Small intestine (tissue), 16 donors: Measurements from ENCODE around the gene ZFP14. TPM values are rescaled to one million over a fixed set of nuclear protein-coding genes. Genes with fewer than 3 reads are reported as not detected.
A peak's percentile ranks its signal among the peaks of the same experiment; 100 is the strongest.

ENCODE experiments used
- DNase-seq, 2 donors: peaks; one replicate each; pipeline versions ENCODE4 v3.0.0 to v3.0.0-alpha.2; 2013
- FAIRE-seq: peaks from 2 replicates; lab custom pipeline; 2012; peaks lifted over from hg19 to GRCh38; lab: Jason Lieb, UNC
- H3K27ac ChIP-seq, 3 donors: one replicate each; pipeline ENCODE4 v1.5.1; 2013; ENCODE audit warnings: low read length in 2 of 3, mild to moderate bottlenecking in 2 of 3, control low read depth in 1 of 3, inconsistent platforms in 1 of 3, low read depth in 1 of 3, moderate library complexity in 1 of 3
- H3K27me3 ChIP-seq, 3 donors: one replicate each; pipeline ENCODE4 v1.6.1; 2013; ENCODE audit warnings: low read length in 3 of 3, inconsistent platforms in 1 of 3; ENCODE audit not compliant: control insufficient read depth in 3 of 3, insufficient read depth in 3 of 3
- H3K36me3 ChIP-seq, 3 donors: one replicate each; pipeline ENCODE4 v1.6.1; 2013; ENCODE audit warnings: low read length in 3 of 3, inconsistent platforms in 1 of 3, low read depth in 1 of 3, mild to moderate bottlenecking in 1 of 3, moderate library complexity in 1 of 3; ENCODE audit not compliant: control insufficient read depth in 3 of 3, insufficient read depth in 2 of 3
- H3K4me1 ChIP-seq, 3 donors: one replicate each; pipeline ENCODE4 v1.6.1; 2013; ENCODE audit warnings: low read length in 2 of 3, inconsistent platforms in 1 of 3, low read depth in 1 of 3, mild to moderate bottlenecking in 1 of 3, moderate library complexity in 1 of 3; ENCODE audit not compliant: control insufficient read depth in 3 of 3, insufficient read depth in 2 of 3
- H3K4me3 ChIP-seq, 3 donors: one replicate each; pipeline ENCODE4 v1.5.1; 2013; ENCODE audit warnings: low read length in 3 of 3, control low read depth in 1 of 3, inconsistent platforms in 1 of 3, low read depth in 1 of 3, mild to moderate bottlenecking in 1 of 3, moderate library complexity in 1 of 3
- H3K9me3 ChIP-seq, 2 donors: one replicate each; pipeline ENCODE4 v1.6.1; 2013; ENCODE audit warnings: low read depth in 1 of 2, low read length in 1 of 2; ENCODE audit not compliant: control insufficient read depth in 2 of 2, insufficient read depth in 1 of 2
- WGBS, 3 donors: extraction: QIAGEN DNeasy Blood & Tissue Kit; methylation state at CpG; one replicate each; pipeline ENCODE4 v1.1.7; 2013; 5-methylcytosine and 5-hydroxymethylcytosine counted together
- long read RNA-seq, 10 donors: transcript quantifications; one replicate each; lab custom pipeline, GENCODE V29; 2026
- polyA plus RNA-seq, 4 donors: library from polyadenylated mRNA; stranded (reverse) in 3 of 4; unstranded in 1 of 4; fragments of 200-250 nt in 3 of 4; fragments of 120-200 nt in 1 of 4; gene quantifications; one replicate each; pipeline versions ENCODE4 v1.2.1 to v1.2.3, GENCODE V29; 2013
- donor health status: healthy with polysubstance abuse.
- donor health status: control.
- donor health status: control.
- donor health status: Bipolar disorder and iron deficiency.
- donor health status: healthy.

ZFP14 gene
- polyA plus RNA-seq, result 1 to 10 TPM; 1.1 to 8.5 (median 1.6) TPM
- long read RNA-seq, donor 1, full-length matches to known transcripts, result 2 of 2 reads
- long read RNA-seq, donor 1, partial matches to known transcripts, result 0 of 2 reads
- long read RNA-seq, donor 1, other reads (novel, unspliced or antisense), result 0 of 2 reads
- long read RNA-seq, donor 2, partial matches to known transcripts, result 0 of 1 reads
- long read RNA-seq, donor 2, other reads (novel, unspliced or antisense), result 0 of 1 reads
- long read RNA-seq, donor 3, full-length matches to known transcripts, result 1 of 1 reads
- long read RNA-seq, donor 3, partial matches to known transcripts, result 0 of 1 reads
- long read RNA-seq, donor 3, other reads (novel, unspliced or antisense), result 0 of 1 reads
- long read RNA-seq, donor 4, result 0 reads
- long read RNA-seq, donor 5, result 0 reads
- long read RNA-seq, donor 6, full-length matches to known transcripts, result 2 of 2 reads
- long read RNA-seq, donor 6, partial matches to known transcripts, result 0 of 2 reads
- long read RNA-seq, donor 6, other reads (novel, unspliced or antisense), result 0 of 2 reads
- long read RNA-seq, donor 7, full-length matches to known transcripts, result 1 of 1 reads
- long read RNA-seq, donor 7, partial matches to known transcripts, result 0 of 1 reads
- long read RNA-seq, donor 7, other reads (novel, unspliced or antisense), result 0 of 1 reads
- long read RNA-seq, donor 8, result 0 reads
- long read RNA-seq, donor 9, full-length matches to known transcripts, result 3 of 3 reads
- long read RNA-seq, donor 9, partial matches to known transcripts, result 0 of 3 reads
- long read RNA-seq, donor 9, other reads (novel, unspliced or antisense), result 0 of 3 reads
- long read RNA-seq, donor 10, full-length matches to known transcripts, result 2 of 2 reads
- long read RNA-seq, donor 10, partial matches to known transcripts, result 0 of 2 reads
- long read RNA-seq, donor 10, other reads (novel, unspliced or antisense), result 0 of 2 reads

DNA sequence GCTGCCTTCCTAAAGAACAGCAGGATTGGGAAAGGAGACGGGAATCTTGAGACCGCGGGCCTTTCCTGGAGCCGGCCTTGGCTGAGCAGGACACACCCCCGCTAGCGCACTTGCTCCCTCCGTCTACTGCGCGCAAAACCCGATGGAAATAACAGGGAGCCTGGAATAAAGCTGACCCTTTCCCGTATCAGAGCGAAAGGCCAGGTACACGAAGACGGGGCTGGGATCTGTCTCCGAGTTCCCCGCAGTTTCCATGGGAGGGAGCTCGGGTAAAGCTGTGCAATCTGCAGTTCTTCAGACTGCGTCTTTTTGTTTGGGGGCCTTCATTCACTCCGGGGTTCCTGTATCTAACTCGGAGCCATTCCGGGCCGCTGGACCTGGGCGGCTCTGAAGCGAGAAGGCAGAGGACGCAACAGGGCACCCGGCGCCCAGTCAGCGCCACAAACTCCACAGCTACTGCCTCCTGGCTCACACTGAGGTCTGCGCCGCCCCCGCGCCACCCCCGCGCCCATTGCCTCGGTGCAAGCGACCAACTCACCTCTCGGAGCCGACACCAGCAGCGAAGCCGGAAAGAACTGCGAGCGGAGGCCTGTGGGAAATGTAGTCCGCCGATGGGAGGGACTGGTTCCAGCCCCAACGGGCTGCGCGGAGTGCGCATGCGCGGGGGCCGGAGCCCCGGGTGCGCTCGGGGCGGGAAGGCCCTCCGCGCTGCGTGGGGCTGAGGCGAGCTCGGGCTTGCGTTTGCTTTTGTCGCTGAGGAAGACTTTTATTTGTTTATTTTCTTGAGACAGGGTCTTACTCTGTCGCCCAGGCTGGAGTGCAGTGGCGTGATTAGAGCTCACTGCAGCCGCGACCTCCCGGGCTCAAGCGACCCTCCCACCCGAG is at the start of gene ZFP14:
ZFP14 (minus strand) TSS at position 577 of the 885 bp plus-strand sequence. CDS start 11,309 bp downstream, outside the sequence.
- FAIRE-seq (no peak), DNase-seq (peak; percentile 95 to 98)
- H3K36me3 ChIP-seq, result no peaks in the 10 kb centered on the region
- no peaks in the 10 kb centered on the region for H3K27me3 ChIP-seq
- H3K9me3 ChIP-seq, result peaks cover 0 to 6% of the 10 kb centered on the region in 2 donors
- WGBS, 3 donors, result 2 to 3% (median 3%) methylated on average over 69 of the region's 69 CpGs
- peaks cover 0 to 6% (median 0%) of the 10 kb centered on the region in 3 donors for H3K4me1 ChIP-seq
- peak within 1 kb of the TSS; percentile 79 to 91 (median 86) for H3K27ac ChIP-seq
- peak within 1 kb of the TSS; percentile 66 to 78 (median 78) for H3K4me3 ChIP-seq

DNA sequence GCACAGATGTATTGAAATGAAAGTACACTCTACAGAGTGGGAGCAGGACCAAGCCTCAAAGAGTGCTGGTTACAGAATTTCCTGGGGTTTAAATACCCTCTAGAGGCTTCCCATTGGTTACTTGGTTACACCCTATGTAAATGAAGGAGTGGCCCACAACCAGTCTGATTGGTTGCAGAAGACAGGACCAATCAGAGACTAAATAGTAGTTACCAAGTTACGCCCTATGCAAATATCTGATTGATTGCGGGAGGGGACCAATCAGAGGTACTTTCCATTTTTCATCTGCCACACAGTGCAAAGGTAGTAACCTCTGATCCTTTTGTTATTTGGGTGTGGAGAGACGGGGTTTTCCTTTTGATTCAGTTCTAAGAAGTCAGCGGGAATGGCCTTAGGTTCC is 44.9 kb upstream of the ZFP14 start:
- Histone ChIP-seq H3K27me3 (peaks cover 0 to 5% (median 4%) of the 10 kb centered on the region in 3 donors), H3K4me1 (no peaks in the 10 kb centered on the region), H3K4me3 (no peak overlapping the region), H3K36me3 (no peaks in the 10 kb centered on the region), H3K9me3 (peaks cover 0 to 2% of the 10 kb centered on the region in 2 donors), H3K27ac (no peak overlapping the region)
- FAIRE-seq, result no peak
- 74 to 87% (median 86%) methylated on average over 4 of the region's 4 CpGs for WGBS, 3 donors
- DNase-seq, result no peak

DNA sequence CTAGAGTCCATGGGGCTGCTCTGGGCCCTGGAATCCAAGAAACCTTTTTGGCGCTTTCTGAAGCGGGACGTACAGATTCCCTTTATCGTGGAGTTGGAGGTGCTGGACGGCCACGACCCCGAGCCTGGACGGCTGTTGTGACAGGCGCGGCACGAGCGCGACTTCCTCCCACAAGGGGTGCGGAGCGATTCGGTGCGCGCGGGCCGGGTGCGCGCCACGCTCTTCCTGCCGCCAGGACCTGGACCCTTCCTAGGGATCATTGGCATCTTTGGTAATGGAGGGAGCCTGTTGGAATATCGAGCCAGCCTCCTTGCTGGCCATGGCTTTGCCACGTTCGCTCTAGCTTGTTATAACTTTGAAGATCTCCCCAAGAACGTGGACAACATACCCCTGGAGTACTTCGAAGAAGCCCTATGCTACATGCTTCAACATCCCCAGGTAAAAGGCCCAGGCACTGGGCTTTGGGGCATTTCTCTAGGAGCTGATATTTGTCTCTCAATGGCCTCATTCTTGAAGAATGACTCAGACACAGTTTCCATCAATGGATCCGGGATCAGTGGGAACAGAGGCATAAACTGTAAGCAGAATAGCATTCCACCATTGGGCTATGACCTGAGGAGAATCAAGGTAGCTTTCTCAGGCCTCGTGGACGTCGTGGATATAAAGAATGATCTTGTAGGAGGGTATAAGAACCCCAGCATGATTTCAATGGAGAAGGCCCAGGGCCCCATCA is 42.9 kb upstream of the ZFP14 start:
- Histone ChIP-seq H3K4me3 (peak overlapping the region in 2 of 3 donors; percentile 5 to 40), H3K4me1 (no peaks in the 10 kb centered on the region), H3K36me3 (no peaks in the 10 kb centered on the region), H3K27me3 (peaks cover 0 to 5% (median 4%) of the 10 kb centered on the region in 3 donors), H3K27ac (no peak overlapping the region), H3K9me3 (no peaks in the 10 kb centered on the region)
- WGBS, 3 donors, result 23 to 47% (median 46%) methylated on average over 33 of the region's 33 CpGs
- DNase-seq (no peak), FAIRE-seq (no peak)

DNA sequence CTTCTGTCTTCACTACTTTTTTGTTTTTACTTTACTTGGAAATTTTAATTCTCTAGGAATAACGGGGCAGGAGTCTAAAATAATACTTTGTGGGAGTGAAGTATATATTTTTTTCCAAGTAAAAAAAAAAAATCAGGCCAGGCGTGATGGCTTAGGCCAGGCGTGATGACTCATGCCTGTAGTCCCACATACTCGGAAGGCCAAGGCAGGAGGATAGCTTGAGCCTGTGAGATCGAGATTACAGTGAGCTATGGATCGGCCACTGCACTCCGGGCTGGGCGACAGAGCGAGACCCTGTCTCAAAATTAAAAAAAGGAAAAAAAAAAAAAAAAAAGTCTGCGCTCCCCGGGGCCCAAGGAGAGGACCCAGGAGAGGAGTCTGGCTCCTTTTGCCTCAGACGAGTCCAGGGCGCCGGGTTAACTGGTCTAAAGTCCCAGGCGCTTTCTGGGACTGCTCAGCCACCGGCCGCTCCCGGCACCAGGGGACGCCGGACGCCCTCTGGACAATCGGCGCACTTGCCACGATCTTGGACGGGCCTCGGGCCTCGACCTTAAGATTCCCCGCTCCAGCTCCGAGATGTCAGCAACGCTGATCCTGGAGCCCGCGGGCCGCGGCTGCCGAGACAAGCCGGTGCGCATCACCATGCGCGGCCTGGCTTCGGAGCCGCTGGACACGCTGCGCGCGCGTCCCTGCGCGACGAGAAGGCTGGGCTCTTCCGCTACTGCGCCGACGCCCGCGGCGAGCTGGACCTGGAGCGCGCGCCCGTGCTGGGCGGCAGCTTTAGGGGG is 42.2 kb upstream of the ZFP14 start:
- FAIRE-seq, result no peak
- no peaks in the 10 kb centered on the region for H3K36me3 ChIP-seq
- H3K27ac ChIP-seq, result no peak overlapping the region
- H3K4me3 ChIP-seq, result peak overlapping the region in 2 of 3 donors; percentile 5 to 40
- peak in 1 of 2 donors; percentile 54 for DNase-seq
- H3K9me3 ChIP-seq, result no peaks in the 10 kb centered on the region
- 12 to 31% (median 31%) methylated on average over 60 to 61 of the region's 61 CpGs for WGBS, 3 donors
- peaks cover 0 to 5% (median 4%) of the 10 kb centered on the region in 3 donors for H3K27me3 ChIP-seq
- no peaks in the 10 kb centered on the region for H3K4me1 ChIP-seq

DNA sequence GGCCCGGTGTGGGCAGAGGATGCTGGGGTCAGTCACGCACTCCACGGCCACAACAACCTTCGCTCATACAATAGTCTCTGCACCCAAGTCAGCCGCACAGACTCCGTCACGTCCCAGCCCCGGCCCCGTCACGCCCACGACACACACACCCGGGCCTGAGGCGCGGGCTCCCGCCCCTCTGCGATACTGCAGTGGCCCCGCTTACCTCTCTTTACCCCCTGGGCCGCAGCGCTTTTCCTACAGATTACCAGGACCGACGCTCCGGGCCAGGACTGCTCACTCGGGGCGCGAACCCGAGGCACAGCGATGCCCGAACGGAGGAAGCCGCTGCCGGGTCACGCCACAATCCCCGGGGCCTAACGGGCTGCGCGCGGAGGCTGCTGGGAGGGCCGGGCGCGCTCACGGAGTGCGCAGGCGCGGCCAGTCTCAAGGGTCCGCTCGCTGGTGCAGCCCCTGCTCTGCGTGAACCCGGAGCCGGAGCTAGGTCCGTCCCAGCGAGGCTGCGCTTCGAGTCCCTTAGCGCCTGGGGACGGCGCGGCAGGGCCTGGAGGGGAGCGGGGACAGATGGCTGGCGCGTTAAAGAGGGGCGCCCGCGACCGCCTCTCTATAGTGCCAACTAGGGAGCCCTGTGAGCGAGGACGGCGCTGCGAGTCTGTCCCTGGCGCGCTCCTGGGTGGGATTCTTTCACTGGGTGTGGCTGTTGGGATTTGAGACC is 39.4 kb upstream of the ZFP14 start, which contains the start of gene ZFP82:
ZFP82 (minus strand) TSS at position 358 of the 715 bp plus-strand sequence. CDS start 8,855 bp downstream, outside the sequence.
- peak; percentile 37 to 92 for DNase-seq
- H3K4me1 ChIP-seq, result no peaks in the 10 kb centered on the region
- peaks cover 0 to 14% of the 10 kb centered on the region in 2 donors for H3K9me3 ChIP-seq
- peak within 1 kb of the TSS; percentile 64 to 93 (median 76) for H3K4me3 ChIP-seq
- H3K27ac ChIP-seq, result peak within 1 kb of the TSS; percentile 69 to 90 (median 87)
- 1 to 7% (median 3%) methylated on average over 67 to 70 of the region's 70 CpGs for WGBS, 3 donors
- peaks cover 0 to 5% (median 4%) of the 10 kb centered on the region in 3 donors for H3K27me3 ChIP-seq
- no peak for FAIRE-seq
- H3K36me3 ChIP-seq, result no peaks in the 10 kb centered on the region

DNA sequence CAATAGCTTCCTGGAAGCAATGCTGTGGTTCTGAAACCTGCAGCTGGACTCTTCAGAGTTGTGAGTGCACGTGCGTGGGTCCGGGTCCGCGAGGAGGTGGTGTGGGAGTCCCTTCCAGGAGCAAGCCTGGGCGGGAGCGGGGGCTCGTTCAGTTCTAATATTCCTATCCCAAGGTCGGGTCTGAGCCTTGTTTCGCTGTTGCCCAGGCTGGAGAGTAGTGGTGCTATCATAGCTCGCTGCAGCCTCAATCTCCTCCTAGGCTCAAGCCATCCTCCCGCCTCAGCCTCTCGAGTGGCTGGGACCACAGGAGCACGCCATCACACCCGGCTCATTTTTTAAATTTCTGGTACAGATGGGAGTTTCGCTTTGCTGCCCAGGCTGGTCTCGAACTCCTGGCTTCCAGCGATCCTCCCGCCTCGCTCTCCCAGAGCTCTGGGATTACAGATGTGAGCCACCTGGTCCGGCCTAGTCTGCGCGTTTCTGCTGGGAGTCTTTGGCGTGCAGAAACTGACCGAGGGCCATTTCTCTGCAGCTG is 38.8 kb upstream of the ZFP14 start:
- DNase-seq (peak in 1 of 2 donors; percentile 1), FAIRE-seq (no peak)

More for the DNA sequence above, 38.8 kb upstream of the ZFP14 start:
- H3K4me1 ChIP-seq, result no peaks in the 10 kb centered on the region
- H3K27ac ChIP-seq, result peak overlapping the region in 2 of 3 donors; percentile 87 to 90
- H3K9me3 ChIP-seq, result peaks cover 0 to 18% of the 10 kb centered on the region in 2 donors
- 17 to 42% (median 40%) methylated on average over 25 of the region's 25 CpGs for WGBS, 3 donors
- H3K4me3 ChIP-seq, result peak overlapping the region; percentile 64 to 93 (median 76)
- peaks cover 0 to 3% (median 0%) of the 10 kb centered on the region in 3 donors for H3K36me3 ChIP-seq
- peaks cover 0 to 5% (median 4%) of the 10 kb centered on the region in 3 donors for H3K27me3 ChIP-seq
